ELF-1 (cell line): ENCODE data around the gene BRME1.
A peak's percentile ranks its signal among the peaks of the same experiment; 100 is the strongest.

Source experiments
- DNase-seq: peaks from one replicate; pipeline ENCODE4 v3.0.0-alpha.2; 2016; ENCODE audit warnings: low read depth, low spot score

BRME1 gene

DNA sequence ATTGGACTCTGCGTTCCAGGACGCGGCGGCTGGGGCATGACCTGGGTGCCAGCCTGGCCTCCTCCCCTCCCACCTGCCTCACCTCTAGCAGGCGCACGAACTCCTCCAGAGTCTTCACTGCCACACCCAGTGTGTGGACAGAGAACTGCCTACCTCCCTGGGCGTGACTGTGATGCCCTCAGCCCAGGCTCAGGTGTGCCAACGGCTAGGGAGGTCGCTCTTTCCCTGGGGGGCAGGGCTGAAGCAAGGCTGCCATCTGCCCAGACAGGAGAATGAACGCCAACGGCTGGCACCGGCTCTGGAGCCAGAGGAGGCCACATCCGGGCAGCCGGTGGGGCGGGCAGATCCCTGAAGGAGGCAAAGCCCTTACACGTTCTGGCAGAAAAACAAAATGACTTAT, 17.6 kb downstream of the BRME1 start:
- no peak for DNase-seq

DNA sequence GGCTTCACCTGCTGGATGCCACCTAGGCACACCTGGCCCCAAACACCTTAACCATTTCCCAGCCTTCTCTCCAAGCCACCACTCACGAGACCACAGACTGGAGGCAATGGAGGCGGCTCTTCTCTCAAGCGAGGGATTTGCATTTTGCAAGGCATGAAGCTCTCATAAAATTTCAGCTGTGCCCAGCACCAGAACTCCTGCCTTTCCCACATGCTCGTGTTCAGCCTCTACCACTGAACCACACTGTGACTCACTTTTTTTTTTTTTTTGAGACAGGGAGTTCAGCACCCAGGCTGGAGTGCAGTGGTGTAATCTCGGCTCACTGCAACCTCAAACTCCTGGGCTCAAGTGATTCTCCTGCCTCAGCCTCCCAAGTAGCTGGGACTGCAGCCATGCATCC, 18.4 kb downstream of the BRME1 start:
- no peak for DNase-seq

DNA sequence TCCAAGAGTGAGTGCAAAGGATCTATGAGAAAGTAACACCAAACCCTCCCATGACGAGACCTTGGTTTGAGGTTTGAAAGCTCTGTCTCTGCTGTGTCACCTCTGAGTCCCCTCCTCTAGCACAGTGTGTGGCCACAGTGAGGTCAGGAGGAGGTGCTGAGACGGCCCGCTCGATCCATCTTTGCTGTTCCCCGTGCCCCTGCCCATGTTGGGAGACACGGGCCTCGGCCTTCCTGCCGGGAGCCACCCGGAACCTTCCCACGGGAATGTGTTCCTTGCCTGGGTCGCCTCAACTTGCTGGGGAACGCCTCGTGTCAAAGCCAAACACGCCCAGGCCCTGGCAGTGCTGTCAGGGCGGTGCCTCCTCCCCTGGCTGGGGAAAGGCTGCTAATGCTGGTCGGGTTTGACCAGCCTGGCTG, 18.9 kb downstream of the BRME1 start:
- DNase-seq: no peak

DNA sequence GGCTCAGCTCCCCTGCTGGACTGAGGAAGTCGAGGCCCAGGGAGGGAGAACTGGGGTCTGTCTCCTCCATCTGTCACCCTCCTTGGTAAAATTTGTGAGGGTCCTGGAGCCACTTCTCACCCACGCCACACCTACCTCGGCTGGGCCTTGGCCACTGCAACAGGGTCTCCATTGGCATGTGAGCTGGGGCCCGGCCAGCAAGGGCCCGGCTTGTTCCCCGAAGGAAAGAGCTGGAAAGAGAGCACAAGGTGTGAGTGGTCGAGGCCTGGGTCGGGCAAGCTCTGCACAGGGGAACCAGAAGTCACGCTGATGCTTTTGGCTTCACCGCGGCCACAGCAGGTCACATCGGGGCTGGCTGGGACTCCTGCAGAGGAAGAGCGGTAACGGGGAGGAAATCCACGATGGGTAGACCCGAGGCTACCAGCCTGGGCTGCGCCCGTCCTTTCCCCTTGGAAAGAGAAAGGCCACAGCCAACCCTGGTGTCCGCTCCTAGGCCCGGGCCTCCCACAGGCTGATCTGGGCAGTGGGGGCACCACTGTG, 20.0 kb downstream of the BRME1 start:
- DNase-seq: no peak

DNA sequence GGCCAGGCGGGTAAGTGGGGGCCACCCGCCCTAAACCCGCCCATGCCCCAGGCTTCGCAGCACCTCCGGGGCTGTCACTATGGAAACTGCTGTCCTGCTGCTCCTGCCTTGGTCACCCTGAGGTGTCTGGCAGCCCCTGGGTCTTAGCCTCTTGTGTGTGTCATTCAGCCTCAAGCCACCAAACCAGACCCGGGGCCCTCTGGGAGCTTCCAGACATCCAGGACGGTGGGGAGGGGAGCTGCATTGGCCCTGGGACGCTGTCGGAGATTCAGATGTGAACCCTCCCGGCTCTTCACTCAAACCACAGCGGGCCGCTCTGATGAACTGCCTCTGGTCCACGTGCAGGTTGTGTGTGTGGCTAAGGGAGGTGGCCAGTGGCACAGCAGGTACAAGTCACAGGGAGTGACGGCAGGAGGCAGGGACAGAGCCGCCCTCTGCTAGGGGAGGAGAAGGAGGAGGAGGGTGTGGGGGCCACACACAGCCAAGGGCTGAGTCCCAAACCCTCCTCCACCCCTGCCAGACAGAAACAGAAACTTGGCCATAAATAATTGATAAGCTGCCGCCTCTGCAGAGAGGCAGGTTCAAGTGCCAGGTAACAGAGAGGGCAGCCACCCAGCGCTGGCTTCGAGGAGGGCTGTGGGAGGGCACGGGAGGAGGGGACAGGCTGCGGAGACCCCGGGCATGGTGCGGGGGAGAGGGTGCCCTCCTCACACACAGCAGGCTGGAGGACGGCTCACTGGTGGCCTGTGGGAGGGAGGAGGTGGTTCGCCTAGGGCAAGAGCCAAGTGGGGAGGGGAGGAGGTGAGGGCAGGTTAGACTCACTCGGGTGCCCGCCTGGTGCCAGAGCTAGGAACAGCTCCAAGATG, 21.0 kb downstream of the BRME1 start:
- no peak for DNase-seq

DNA sequence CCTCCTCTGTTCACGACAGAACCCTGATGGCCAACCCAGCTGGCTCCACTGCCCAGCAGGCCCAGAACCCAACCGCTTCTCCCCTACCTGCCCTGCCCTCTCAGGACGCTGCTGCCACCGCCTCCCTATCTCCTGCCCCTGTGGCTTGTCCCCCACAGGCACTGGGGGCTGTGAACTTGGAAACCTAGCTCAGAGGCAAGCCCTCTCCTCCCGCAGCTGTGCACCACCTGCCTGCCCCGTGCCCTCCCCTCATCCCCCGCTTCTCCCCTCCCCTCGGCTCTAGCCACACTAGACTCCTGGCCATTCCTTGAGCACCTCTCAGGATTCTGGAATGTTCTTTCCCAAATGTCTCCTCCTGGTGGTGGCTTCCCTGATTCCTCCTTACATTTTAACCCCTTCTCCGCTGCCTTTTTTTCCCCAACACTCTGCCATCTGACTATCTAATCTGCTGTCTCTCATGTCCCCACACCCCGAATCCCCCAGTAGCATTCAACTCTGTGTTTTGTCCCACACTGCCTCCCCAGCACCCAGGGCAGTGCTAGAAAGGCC, 22.3 kb downstream of the BRME1 start:
- DNase-seq: no peak

DNA sequence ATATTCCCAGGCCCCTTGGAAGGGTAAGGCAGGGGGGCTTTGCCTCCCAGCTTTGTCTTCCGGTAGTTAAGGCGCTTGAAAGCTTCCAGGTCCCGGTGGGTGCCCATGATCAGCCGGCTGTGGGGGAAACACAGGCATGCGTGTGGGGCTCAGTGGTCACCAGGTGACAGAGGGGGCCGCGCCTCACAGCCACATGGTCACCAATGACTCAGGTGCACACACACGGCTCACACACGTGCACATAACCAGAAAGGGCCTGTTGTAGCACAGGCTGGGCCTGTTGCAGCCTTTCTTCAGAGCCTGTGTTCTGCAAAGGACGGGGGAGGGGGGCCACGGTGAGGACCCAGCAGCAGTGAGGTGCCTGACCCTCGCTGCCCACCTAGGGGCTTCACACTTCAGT, 23.1 kb downstream of the BRME1 start:
- DNase-seq: no peak

DNA sequence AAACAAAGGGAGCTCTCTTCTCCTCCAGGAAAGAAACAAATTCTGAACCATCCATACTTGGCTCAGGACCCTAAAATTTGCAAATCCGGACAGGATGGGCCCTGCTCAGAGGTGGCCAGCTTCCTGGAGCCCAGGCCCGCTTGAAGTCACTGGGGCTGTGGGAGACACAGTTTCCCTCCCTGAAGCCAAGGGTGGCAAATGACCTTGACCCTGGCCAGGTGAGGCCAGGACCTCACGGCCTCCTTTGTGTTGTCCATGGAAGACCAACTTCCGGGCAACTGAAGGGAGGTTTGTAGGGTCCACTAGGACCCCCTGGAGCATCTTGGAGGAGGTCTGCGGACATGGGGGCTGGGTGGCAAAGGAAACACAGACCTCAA, 23.5 kb downstream of the BRME1 start:
- DNase-seq: no peak

DNA sequence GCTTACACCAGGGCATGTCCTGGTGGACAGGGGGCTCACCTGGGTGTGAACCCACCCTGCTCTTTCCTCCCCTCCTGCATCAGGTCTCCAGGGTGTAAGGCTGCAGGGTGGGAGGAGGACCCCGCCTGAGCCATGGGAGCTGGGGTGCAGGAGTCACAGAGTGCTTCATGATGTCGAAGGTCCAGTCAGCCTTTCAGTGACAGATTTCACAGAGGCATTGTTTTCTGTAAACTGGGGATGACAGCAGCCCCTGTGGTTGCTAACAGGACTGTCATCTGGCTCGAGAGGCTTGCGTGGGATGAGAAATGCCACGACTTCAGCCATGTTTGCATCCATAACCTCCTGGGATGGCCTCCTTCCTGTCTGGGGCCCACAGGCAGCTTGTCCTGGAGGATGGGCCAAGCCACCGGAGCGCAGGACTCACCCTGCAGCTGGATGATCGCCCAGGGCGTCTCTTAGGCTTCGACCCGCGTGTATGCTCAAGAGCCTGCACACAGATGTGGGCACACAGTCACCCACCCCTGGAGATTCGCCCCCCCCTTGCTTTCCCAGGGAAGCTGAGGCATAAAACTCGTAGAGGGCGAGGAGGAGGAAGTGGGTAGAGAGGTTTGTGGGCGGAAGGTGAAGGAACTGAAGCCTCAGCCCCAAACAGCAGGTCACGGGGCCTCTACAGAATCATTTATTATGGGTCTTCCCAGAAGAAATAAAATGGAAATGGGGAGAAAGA, 24.1 kb downstream of the BRME1 start:
- DNase-seq: no peak

DNA sequence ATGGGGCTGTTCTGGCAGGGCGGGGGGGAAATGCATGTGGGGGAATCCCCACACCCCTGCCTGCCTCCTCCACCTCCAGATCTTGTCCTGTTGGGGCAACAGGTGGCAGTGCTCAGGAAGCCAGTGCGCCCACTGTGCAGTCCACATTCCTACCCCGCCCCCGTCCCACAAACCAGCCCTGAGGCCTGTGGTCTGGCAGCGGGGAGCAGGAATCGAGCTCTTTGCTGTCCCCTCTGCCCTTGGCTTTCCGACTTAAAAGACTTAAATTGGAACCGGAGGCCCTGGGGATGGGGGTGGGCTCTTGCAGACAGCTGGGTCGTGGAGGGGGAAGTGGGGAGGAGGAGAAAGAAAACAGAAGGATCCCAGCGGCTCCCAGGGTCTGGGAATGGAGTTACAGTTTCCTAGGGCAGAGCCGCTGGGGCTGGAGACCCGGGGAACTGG, 24.6 kb downstream of the BRME1 start:
- peak; percentile 96 for DNase-seq

DNA sequence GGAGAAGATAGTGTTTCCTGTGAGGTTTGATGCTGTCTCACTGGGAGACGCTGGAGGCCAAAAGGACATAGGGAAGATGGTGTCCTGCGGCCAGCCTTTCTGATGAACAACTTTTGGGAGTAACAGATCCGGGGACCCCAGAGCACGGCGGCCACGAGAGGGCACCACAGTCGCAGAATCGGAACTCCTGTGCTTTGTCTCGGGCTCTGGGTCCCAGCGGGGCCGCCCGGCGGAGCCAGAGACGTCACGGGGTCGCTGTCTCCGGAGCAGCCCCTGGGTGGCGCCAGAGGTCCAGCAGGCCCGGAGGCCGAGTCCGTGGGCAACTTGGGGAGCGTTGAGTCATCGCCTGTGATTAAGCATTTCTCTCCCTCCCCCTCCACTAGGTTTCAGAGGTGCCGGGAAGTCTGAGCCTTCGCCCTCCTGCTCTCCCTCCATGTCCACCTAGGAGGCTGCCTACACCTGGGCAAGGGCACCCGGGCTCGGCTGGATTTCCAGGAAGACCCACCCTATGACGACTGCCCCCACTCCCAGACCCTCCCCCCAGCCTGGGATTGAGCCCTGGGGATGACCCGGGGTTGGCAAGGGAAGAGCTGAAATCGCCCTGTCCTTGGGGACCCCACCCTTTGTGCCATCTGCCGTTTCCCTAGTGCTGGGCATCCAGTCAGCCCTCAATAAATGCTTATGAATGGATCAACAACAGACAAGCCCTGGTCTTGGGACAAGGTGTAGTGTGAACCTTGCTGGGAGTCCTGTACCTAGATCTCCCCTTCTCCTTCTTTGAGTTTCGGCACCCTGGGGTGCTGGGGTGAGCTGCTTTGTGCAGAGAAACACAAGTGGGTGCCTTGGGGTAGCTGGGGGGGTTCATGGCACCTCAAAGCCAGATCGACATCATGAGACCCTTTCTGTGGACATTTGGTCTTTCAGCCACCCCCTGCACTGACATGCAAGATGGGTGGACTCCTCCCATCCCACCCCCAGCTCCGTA, 25.6 kb downstream of the BRME1 start:
- peak; percentile 98 for DNase-seq

DNA sequence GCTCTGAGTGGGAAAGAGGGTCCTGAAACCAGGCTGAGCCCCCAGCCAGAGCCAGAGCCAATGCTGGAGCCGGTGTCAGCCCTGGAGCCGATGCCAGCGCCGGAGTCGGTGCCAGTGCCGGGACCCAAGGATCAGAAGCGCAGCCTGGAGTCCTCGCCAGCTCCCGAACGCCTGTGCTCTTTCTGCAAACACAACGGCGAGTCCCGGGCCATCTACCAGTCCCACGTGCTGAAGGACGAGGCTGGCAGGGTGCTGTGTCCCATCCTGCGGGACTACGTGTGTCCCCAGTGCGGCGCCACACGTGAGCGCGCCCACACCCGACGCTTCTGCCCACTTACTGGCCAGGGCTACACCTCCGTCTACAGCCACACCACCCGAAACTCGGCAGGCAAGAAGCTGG, 28.6 kb downstream of the BRME1 start:
- DNase-seq: no peak

DNA sequence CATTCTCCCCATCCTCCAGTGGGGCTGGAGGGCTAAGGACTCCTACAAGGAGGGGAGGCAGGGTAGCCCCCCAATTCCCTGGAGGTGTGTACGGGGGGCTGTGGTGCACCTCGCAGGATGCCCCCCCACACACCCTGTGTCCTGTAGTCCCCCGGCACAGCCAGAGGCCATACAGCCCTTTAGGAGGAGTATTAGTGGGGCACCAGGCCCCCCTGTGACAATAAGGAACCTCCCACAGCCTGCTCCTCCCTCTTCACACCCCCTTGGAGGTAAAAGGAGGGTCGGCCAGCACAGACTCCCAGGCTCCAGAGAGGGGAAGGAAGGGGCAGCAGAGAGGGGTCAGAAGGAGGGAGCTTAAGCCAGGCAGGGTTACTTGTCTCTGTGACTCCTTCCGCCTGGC, 29.1 kb downstream of the BRME1 start, which contains the start of gene NANOS3:
Gene NANOS3 (plus strand): TSS at position 301 of the 400 bp plus-strand sequence. CDS start 115 bp downstream, outside the sequence.
- no peak for DNase-seq

DNA sequence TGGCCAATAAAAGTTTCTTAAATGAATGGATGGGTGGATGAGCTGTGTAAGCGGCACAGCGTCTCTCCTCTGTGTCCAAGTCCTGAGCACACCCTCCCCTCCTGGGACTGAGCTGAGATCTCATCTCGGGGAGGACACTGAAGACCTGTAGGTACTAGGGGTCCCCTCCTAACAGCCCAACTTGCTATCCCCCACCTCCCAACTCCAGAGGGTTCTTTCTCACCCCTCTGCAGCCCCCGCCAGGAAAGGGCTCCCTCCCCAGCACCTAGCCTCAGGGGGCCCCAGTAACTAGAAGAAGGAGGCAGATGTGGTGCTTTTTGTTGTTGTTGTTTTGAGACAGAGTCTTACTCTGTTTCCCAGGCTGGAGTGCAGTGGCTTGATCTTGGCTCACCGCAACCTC, 30.1 kb downstream of the BRME1 start:
- DNase-seq: no peak

DNA sequence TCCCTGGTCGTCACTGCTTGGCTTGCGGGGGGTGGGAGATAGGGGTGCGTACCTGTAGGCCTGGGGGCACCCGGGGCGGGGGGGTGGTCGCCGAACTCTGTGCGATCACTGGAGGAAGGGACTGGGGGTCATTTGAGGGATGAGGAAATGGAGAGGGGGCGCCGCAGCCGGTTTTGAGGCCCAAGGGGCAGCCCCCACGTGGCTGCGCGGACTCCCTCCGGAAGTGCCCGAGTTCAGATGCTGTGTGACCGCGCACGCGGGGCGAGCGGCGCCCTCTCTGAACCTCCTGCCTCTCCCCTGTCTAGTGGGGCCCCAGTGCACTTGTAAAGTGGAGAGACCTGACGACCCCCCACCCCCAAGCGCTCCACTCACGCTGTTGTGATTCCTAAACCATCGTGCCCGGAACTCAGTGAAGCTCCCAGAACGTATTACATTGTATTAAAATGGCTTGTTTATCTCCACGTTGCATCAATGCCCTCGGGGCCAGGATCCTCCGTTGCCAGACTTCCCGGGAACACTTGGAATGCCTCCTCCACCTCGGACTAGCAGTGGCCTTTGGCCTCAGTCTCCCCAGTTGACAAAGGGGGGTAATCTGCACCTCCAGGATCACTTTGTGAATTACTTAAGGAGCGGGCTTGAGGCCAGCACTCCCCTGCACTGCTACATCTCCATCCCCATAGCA, 31.9 kb downstream of the BRME1 start:
- no peak for DNase-seq

DNA sequence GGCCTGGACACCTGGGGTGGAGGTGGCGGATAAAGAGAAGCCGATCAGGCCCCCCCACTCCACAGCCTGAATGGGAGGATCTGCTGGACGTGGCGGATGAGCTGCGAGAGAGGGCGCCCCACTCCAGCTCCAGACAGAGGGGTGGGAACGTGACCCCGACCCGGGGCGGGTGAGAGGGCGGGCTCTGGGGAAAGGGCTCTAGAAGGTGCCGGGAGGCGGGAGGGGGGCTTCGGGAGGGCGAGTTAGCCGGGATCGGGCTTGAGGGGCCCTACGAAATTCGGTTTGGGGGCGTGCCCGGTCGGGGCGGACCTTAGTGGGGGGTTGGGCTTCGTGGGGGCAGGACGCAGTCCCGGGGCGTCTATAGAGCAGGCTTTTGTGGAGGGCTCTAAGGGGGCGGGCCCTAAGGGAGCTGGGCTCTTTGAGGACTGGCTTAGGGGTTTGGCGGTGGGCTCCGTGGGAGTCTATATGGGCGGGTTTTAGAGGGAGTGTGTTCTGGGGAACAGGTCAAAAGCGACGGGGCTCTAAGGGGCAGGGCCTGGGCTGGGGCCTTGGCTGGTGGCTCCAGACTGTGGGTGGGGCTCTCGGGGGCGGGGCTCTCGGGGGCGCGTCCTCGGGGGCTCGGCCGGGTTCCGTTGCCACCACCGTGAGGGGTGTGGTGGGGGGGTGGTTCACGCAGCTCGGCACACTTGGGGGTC, 33.1 kb downstream of the BRME1 start:
- no peak for DNase-seq

DNA sequence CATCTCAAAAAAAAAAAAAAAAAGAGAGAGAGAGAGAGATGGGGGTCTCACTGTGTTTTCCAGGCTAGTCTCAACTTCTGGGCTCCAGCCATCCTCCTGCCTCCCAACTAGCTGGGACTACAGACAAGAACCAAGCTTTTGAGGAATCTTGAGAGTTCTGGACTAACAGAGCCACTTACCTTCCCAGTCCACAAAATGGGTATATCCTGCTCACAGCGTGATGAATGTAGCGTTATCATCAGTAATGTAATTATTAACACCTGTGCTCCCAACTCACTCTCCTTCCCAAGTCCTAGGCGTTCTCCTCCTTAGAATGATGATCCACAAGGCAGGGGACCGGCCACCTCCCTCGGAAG, 33.6 kb downstream of the BRME1 start:
- no peak for DNase-seq

DNA sequence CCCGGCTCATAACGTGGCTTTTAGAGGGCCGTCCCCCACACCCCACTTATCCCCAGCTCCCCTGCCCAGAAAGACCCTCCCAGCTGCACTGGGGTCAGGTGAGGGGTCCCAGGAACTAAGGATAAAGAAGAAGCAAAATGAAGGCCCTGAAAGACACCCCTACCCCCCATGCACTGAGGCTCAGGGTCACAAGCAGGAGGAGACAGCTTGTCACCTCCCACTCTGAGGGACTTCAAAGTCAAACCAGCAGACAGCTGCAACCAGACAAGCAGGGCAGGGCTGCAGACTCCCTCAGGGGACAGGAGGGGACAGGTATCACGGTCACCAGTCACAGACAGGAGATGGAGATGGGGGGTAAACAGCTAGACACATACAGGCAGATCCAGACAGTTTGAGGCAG, 35.0 kb downstream of the BRME1 start:
- no peak for DNase-seq

DNA sequence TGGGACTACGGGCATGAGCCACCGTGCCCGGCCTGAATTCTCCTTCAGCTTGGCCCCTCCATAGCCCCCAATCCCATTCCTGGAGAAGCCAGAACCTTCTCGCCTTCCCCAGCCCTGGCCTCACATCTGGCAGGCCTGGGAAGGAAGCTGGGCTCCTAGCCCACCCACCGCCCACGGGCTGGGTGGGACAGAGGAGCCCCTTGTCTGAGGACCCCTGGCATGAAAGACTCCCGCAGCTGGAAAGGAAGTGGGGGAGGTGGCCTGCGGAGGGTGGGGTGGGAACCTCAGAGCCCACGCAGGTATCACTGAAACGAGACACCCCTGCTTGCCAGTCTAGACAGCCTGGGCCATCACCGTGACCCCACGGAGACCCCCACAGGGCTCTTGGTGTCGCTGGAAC, 36.6 kb downstream of the BRME1 start:
- DNase-seq: no peak

DNA sequence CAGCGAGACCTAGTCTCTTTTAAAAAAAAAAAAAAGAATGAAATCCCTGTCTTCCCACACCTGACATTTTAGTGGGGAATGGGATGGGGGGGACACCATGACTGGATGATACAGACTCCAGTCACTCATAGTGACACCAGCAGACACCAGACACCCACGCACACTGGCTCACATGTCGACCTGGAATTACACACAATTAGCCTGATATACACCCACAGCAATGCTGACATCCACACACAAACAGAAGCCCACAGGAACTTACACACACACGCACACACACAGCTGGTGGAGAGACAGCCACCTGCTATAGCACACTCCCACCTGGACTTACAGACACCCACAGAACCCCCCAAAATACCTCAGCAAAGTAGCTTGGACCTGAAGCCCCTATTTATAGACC, 37.3 kb downstream of the BRME1 start:
- no peak for DNase-seq
